ENCODE data around the gene MMP25. TPM values are rescaled to one million over a fixed set of nuclear protein-coding genes. Genes with fewer than 3 reads are reported as not detected.
"Not testable (repeated sequence)": the region's sequence is repeated elsewhere in the genome, so short reads cannot be mapped to it uniquely, and the experiment has no call there.

The MMP25 gene
- total and polyA plus RNA-seq, 7 experiments from 2014 or later, result 0.64 to 64.4 (median 0.93) TPM

GRCh38 chr16:3051009-3051408 lies 4.6 kb downstream of the MMP25 start:
- H3K4me1 Mint-ChIP-seq, result peaks cover 20 to 57% (median 43%) of the 10 kb centered on the region in 7 donors
- Histone ChIP-seq H3K4me1 (ENCODE audit: control insufficient read depth in 2 of 2, insufficient read depth in 2 of 2, low read length in 2 of 2) (peaks cover 15 to 25% of the 10 kb centered on the region in 2 donors), H3K9me3 (ENCODE audit: control insufficient read depth in 2 of 3, low read length in 3 of 3) (no peaks in the 10 kb centered on the region), H3K4me3 (ENCODE audit: low read length) (no peak overlapping the region), H3K27ac (ENCODE audit: low read depth, low read length) (no peak overlapping the region), H3K36me3 (ENCODE audit: control insufficient read depth in 2 of 3, insufficient read depth in 3 of 3, low read length in 3 of 3) (peaks cover 0 to 7% (median 0%) of the 10 kb centered on the region in 3 experiments), H3K27me3 (ENCODE audit: control insufficient read depth in 2 of 2, insufficient read depth in 2 of 2, low read length in 2 of 2) (peaks cover 0 to under 1% of the 10 kb centered on the region in 2 donors)
- H3K27me3 Mint-ChIP-seq, result peaks cover 0 to 6% (median 0%) of the 10 kb centered on the region in 5 donors
- intact Hi-C loops (cut with micrococcal nuclease), result no loop called here
- peak overlapping the region in 1 of 10 donors; percentile 70 for H3K4me3 Mint-ChIP-seq
- H3K36me3 Mint-ChIP-seq, result peaks cover 0 to 49% (median 3%) of the 10 kb centered on the region in 5 donors
- CTCF ChIA-PET, result interaction anchor here (1.0 to 2.5 kb wide), 2 partner anchors 23 to 47 kb away, joined by 4 to 6 read pairs; no protein-coding TSS in a partner anchor
- POLR2A ChIA-PET, result interaction anchor here (0.7 to 1.3 kb wide), 5 partner anchors 13 to 84 kb away, joined by 3 to 4 read pairs (median 3); partner anchors contain the start of genes IL32 and ZNF213
- peak overlapping the region in 2 of 9 donors; percentile 54 to 81 for H3K27ac Mint-ChIP-seq
- no peak for ATAC-seq
- H3K9me3 Mint-ChIP-seq, result no peaks in the 10 kb centered on the region
- no peak for DNase-seq

GRCh38 chr16:3051494-3051893 lies 5.1 kb downstream of the MMP25 start:
- peaks cover 0 to 7% (median 0%) of the 10 kb centered on the region in 3 experiments for H3K36me3 ChIP-seq (ENCODE audit: control insufficient read depth in 2 of 3, insufficient read depth in 3 of 3, low read length in 3 of 3)
- peaks cover 18 to 20% of the 10 kb centered on the region in 2 donors for H3K4me1 ChIP-seq (ENCODE audit: control insufficient read depth in 2 of 2, insufficient read depth in 2 of 2, low read length in 2 of 2)
- ATAC-seq (no peak), DNase-seq (no peak)
- peaks cover 0 to 6% (median 0%) of the 10 kb centered on the region in 5 donors for H3K27me3 Mint-ChIP-seq
- peaks cover 20 to 60% (median 46%) of the 10 kb centered on the region in 7 donors for H3K4me1 Mint-ChIP-seq
- H3K27me3 ChIP-seq (ENCODE audit: control insufficient read depth in 2 of 2, insufficient read depth in 2 of 2, low read length in 2 of 2), result no peaks in the 10 kb centered on the region
- no peaks in the 10 kb centered on the region for H3K9me3 Mint-ChIP-seq
- H3K9me3 ChIP-seq (ENCODE audit: control insufficient read depth in 2 of 3, low read length in 3 of 3), result no peaks in the 10 kb centered on the region
- ChIA-PET CTCF (interaction anchor here (1.0 to 2.5 kb wide), 2 partner anchors 24 to 48 kb away, joined by 4 to 6 read pairs; no protein-coding TSS in a partner anchor), POLR2A (interaction anchor here (0.6 to 1.3 kb wide), 5 partner anchors 13 to 485 kb away, joined by 3 to 4 read pairs (median 3); partner anchors contain the start of gene IL32)
- H3K36me3 Mint-ChIP-seq, result peaks cover 0 to 50% (median 3%) of the 10 kb centered on the region in 5 donors
- no peak overlapping the region for H3K4me3 ChIP-seq (ENCODE audit: low read length)
- peak overlapping the region in 1 of 9 donors; percentile 81 for H3K27ac Mint-ChIP-seq
- H3K27ac ChIP-seq (ENCODE audit: low read depth, low read length), result no peak overlapping the region
- peak overlapping the region in 1 of 10 donors; percentile 70 for H3K4me3 Mint-ChIP-seq
- intact Hi-C loops (cut with micrococcal nuclease), result no loop called here

GRCh38 chr16:3052571-3053329 lies 6.4 kb downstream of the MMP25 start:
- CTCF ChIA-PET; H3K27me3 ChIP-seq (ENCODE audit: control insufficient read depth in 2 of 2, insufficient read depth in 2 of 2, low read length in 2 of 2); H3K9me3 ChIP-seq (ENCODE audit: control insufficient read depth in 2 of 3, low read length in 3 of 3); intact Hi-C loops (cut with micrococcal nuclease); H3K4me3 ChIP-seq (ENCODE audit: low read length); H3K27me3 Mint-ChIP-seq; POLR2A ChIA-PET; H3K36me3 ChIP-seq (ENCODE audit: control insufficient read depth in 2 of 3, insufficient read depth in 3 of 3, low read length in 3 of 3); H3K9me3 Mint-ChIP-seq; DNase-seq: not testable (repeated sequence)
- Histone ChIP-seq H3K4me1 (ENCODE audit: control insufficient read depth in 2 of 2, insufficient read depth in 2 of 2, low read length in 2 of 2) (peaks cover 13 to 30% of the 10 kb centered on the region in 2 donors), H3K27ac (ENCODE audit: low read depth, low read length) (peak overlapping the region; percentile 29)
- H3K36me3 Mint-ChIP-seq, result peaks cover 0 to 60% (median 3%) of the 10 kb centered on the region in 5 donors
- H3K4me3 Mint-ChIP-seq, result peak overlapping the region in 2 of 10 donors; percentile 7 to 70
- H3K27ac Mint-ChIP-seq, result peak overlapping the region in 4 of 9 donors; percentile 18 to 72 (median 43)
- H3K4me1 Mint-ChIP-seq, result peaks cover 20 to 72% (median 51%) of the 10 kb centered on the region in 7 donors
- ATAC-seq, result peak; percentile 17

GRCh38 chr16:3053330-3053710 lies 7.0 kb downstream of the MMP25 start:
- H3K27ac ChIP-seq (ENCODE audit: low read depth, low read length); H3K9me3 Mint-ChIP-seq; H3K27me3 Mint-ChIP-seq; H3K4me3 ChIP-seq (ENCODE audit: low read length); H3K36me3 ChIP-seq (ENCODE audit: control insufficient read depth in 2 of 3, insufficient read depth in 3 of 3, low read length in 3 of 3); CTCF ChIA-PET; H3K9me3 ChIP-seq (ENCODE audit: control insufficient read depth in 2 of 3, low read length in 3 of 3); DNase-seq; POLR2A ChIA-PET; intact Hi-C loops (cut with micrococcal nuclease); H3K27me3 ChIP-seq (ENCODE audit: control insufficient read depth in 2 of 2, insufficient read depth in 2 of 2, low read length in 2 of 2): not testable (repeated sequence)
- H3K36me3 Mint-ChIP-seq, result peaks cover 0 to 59% (median 3%) of the 10 kb centered on the region in 5 donors
- peak overlapping the region in 2 of 10 donors; percentile 18 to 70 for H3K4me3 Mint-ChIP-seq
- H3K4me1 ChIP-seq (ENCODE audit: control insufficient read depth in 2 of 2, insufficient read depth in 2 of 2, low read length in 2 of 2), result peaks cover 17 to 34% of the 10 kb centered on the region in 2 donors
- ATAC-seq, result peak; percentile 31
- H3K4me1 Mint-ChIP-seq, result peaks cover 16 to 69% (median 48%) of the 10 kb centered on the region in 7 donors
- H3K27ac Mint-ChIP-seq, result peak overlapping the region in 2 of 9 donors; percentile 34 to 62

GRCh38 chr16:3054965-3055733 lies 8.8 kb downstream of the MMP25 start:
- peak overlapping the region; percentile 2 to 90 (median 62) for H3K4me3 Mint-ChIP-seq
- Histone ChIP-seq H3K4me1 (ENCODE audit: control insufficient read depth in 2 of 2, insufficient read depth in 2 of 2, low read length in 2 of 2) (peaks cover 25 to 42% of the 10 kb centered on the region in 2 donors), H3K36me3 (ENCODE audit: control insufficient read depth in 2 of 3, insufficient read depth in 3 of 3, low read length in 3 of 3) (peaks cover 0 to 10% (median 0%) of the 10 kb centered on the region in 3 experiments), H3K27ac (ENCODE audit: low read depth, low read length) (peak overlapping the region; percentile 21), H3K9me3 (ENCODE audit: control insufficient read depth in 2 of 3, low read length in 3 of 3) (no peaks in the 10 kb centered on the region), H3K4me3 (ENCODE audit: low read length) (no peak overlapping the region), H3K27me3 (ENCODE audit: control insufficient read depth in 2 of 2, insufficient read depth in 2 of 2, low read length in 2 of 2) (no peaks in the 10 kb centered on the region)
- peak overlapping the region; percentile 20 to 93 (median 71) for H3K27ac Mint-ChIP-seq
- POLR2A ChIA-PET, result interaction anchor here (0.6 to 1.0 kb wide), 3 partner anchors 11 to 37 kb away, joined by 3 read pairs; partner anchors contain the start of gene IL32
- H3K9me3 Mint-ChIP-seq, result no peaks in the 10 kb centered on the region
- H3K27me3 Mint-ChIP-seq, result no peaks in the 10 kb centered on the region
- peaks cover 17 to 67% (median 51%) of the 10 kb centered on the region in 7 donors for H3K4me1 Mint-ChIP-seq
- no peak for ATAC-seq
- peaks cover 0 to 57% (median 3%) of the 10 kb centered on the region in 5 donors for H3K36me3 Mint-ChIP-seq
- intact Hi-C loops (cut with micrococcal nuclease), result no loop called here
- no peak for DNase-seq
- CTCF ChIA-PET, result interaction anchor here (13.9 kb wide), 1 partner anchor 75 kb away, joined by 244 read pairs; the partner anchor contains the start of gene ZNF213

- Mint-ChIP-seq H3K36me3 (peaks cover 0 to 54% (median 3%) of the 10 kb centered on the region in 5 donors), H3K27ac (peak overlapping the region in 4 of 9 donors; percentile 67 to 93 (median 74)), H3K4me3 (peak overlapping the region in 6 of 10 donors; percentile 10 to 90 (median 54)), H3K4me1 (peaks cover 23 to 67% (median 51%) of the 10 kb centered on the region in 7 donors)
- H3K27me3 Mint-ChIP-seq; H3K4me3 ChIP-seq (ENCODE audit: low read length); H3K27me3 ChIP-seq (ENCODE audit: control insufficient read depth in 2 of 2, insufficient read depth in 2 of 2, low read length in 2 of 2); ATAC-seq; H3K9me3 Mint-ChIP-seq; H3K9me3 ChIP-seq (ENCODE audit: control insufficient read depth in 2 of 3, low read length in 3 of 3); DNase-seq; intact Hi-C loops (cut with micrococcal nuclease): not testable (repeated sequence)
- H3K36me3 ChIP-seq (ENCODE audit: control insufficient read depth in 2 of 3, insufficient read depth in 3 of 3, low read length in 3 of 3), result peaks cover 0 to 10% (median 0%) of the 10 kb centered on the region in 3 experiments
- ChIA-PET CTCF (interaction anchor here (13.9 kb wide), 1 partner anchor 74 kb away, joined by 244 read pairs; the partner anchor contains the start of gene ZNF213), POLR2A (interaction anchor here (1.0 to 1.7 kb wide), 2 partner anchors 8 to 10 kb away, joined by 3 to 5 read pairs; partner anchors contain the start of gene IL32)
- peak overlapping the region; percentile 21 for H3K27ac ChIP-seq (ENCODE audit: low read depth, low read length)
- H3K4me1 ChIP-seq (ENCODE audit: control insufficient read depth in 2 of 2, insufficient read depth in 2 of 2, low read length in 2 of 2), result peaks cover 25 to 46% of the 10 kb centered on the region in 2 donors
Measured at GRCh38 chr16:3055734-3056115, 9.4 kb downstream of the MMP25 start.
